GM23338 (cell line): ENCODE data around the gene CRYZ. TPM values are rescaled to one million over a fixed set of nuclear protein-coding genes. Genes with fewer than 3 reads are reported as not detected.

ENCODE experiments used
- ATAC-seq: fragments of 200-7000 bp; cut with Tn5 transposase; 3 replicates; pipeline ENCODE4 v1.9.1; 2020
- DNase-seq: peaks from one replicate; pipeline ENCODE4 v3.0.0-alpha.2; 2015; ENCODE audit warnings: low spot score
- H2AFZ ChIP-seq: fragments of 200-600 bp; sonication (generic); 2 replicates; pipeline ENCODE4 v1.8.0; 2016; ENCODE audit warnings: antibody characterized with exemption, mild to moderate bottlenecking, moderate library complexity
- H3F3A ChIP-seq: fragments of 200-600 bp; sonication (generic); replicated peaks from 2 replicates; pipeline ENCODE4 v1.8.0; 2017; ENCODE audit warnings: antibody characterized with exemption, mixed run types, low read depth
- H3K27ac ChIP-seq: fragments of 200-600 bp; sonication (generic); 2 replicates; pipeline ENCODE4 v1.6.1; 2016; ENCODE audit warnings: low read depth
- H3K27me3 ChIP-seq: fragments of 200-600 bp; sonication (generic); 2 replicates; pipeline ENCODE4 v1.8.0; 2016; ENCODE audit warnings: mild to moderate bottlenecking, mixed run types, moderate library complexity; ENCODE audit not compliant: insufficient read depth
- H3K36me3 ChIP-seq: fragments of 200-600 bp; sonication (generic); 2 replicates; pipeline ENCODE4 v1.8.0; 2016; ENCODE audit warnings: mild to moderate bottlenecking; ENCODE audit not compliant: insufficient read depth
- H3K4me1 ChIP-seq: fragments of 200-600 bp; sonication (generic); 2 replicates; pipeline ENCODE4 v1.8.0; 2016; ENCODE audit warnings: mild to moderate bottlenecking, moderate library complexity; ENCODE audit not compliant: insufficient read depth
- H3K4me2 ChIP-seq: fragments of 200-600 bp; sonication (generic); 2 replicates; pipeline ENCODE4 v1.7.1; 2017; ENCODE audit warnings: mixed run types
- H3K4me3 ChIP-seq: fragments of 200-600 bp; sonication (generic); 2 replicates; pipeline ENCODE4 v1.6.1; 2016; ENCODE audit warnings: mixed run types
- H3K79me2 ChIP-seq: fragments of 200-600 bp; sonication (generic); replicated peaks from 2 replicates; pipeline ENCODE4 v1.8.0; 2017; ENCODE audit warnings: mild to moderate bottlenecking; ENCODE audit not compliant: insufficient read depth
- H3K9me2 ChIP-seq: fragments of 200-600 bp; sonication (generic); 2 replicates; pipeline ENCODE4 v1.8.0; 2017; ENCODE audit not compliant: insufficient read depth
- H4K20me1 ChIP-seq: fragments of 200-600 bp; sonication (generic); replicated peaks from 2 replicates; pipeline ENCODE4 v1.8.0; 2017; ENCODE audit warnings: mild to moderate bottlenecking; ENCODE audit not compliant: insufficient read depth
- H3K27ac Mint-ChIP-seq: 2 replicates; pipeline ENCODE4 v1.8.0; 2020; ENCODE audit warnings: inconsistent platforms, mild to moderate bottlenecking, moderate library complexity, mixed read lengths
- H3K27me3 Mint-ChIP-seq: 3 replicates; pipeline ENCODE4 v1.8.0; 2022; ENCODE audit warnings: low read depth, mild to moderate bottlenecking, moderate library complexity, mixed read lengths, inconsistent platforms; ENCODE audit not compliant: insufficient read depth, poor library complexity
- H3K36me3 Mint-ChIP-seq: 3 replicates; pipeline ENCODE4 v1.8.0; 2021; ENCODE audit warnings: low read depth, mild to moderate bottlenecking, inconsistent platforms, moderate library complexity, mixed read lengths
- H3K4me1 Mint-ChIP-seq: 3 replicates; pipeline ENCODE4 v1.8.0; 2020; ENCODE audit warnings: mild to moderate bottlenecking, inconsistent platforms, mixed read lengths
- H3K4me3 Mint-ChIP-seq: 3 replicates; pipeline ENCODE4 v1.8.0; 2021; ENCODE audit warnings: moderate library complexity, mild to moderate bottlenecking, inconsistent platforms, mixed read lengths
- H3K9me3 Mint-ChIP-seq: 3 replicates; pipeline ENCODE4 v1.8.0; 2020; ENCODE audit warnings: moderate library complexity, mild to moderate bottlenecking, inconsistent platforms, mixed read lengths
- CREB1 ChIP-seq: fragments of 250-450 bp; sonication (Bioruptor Pico); IDR thresholded peaks from 2 replicates; pipeline ENCODE4 v1.5.0; 2020; ENCODE audit warnings: low read depth, mild to moderate bottlenecking, moderate library complexity
- CTCF ChIP-seq, 2 experiments: fragments of 200-600 bp in 1 of 2; sonication (generic) in 1 of 2; conservative IDR thresholded peaks; 2 replicates each; pipeline versions ENCODE4 v1.5.1 to v1.6.1; 2016 to 2017; ENCODE audit warnings: antibody characterized with exemption in 2 of 2, low read depth in 2 of 2, mild to moderate bottlenecking in 2 of 2, moderate library complexity in 1 of 2
- ETS1 ChIP-seq: IDR thresholded peaks from 2 replicates; pipeline ENCODE4 v1.6.1; 2016; ENCODE audit warnings: antibody characterized with exemption
- EZH2 ChIP-seq: fragments of 200-600 bp; sonication (generic); IDR thresholded peaks from one replicate; pipeline ENCODE4 v1.8.0; 2017; ENCODE audit warnings: antibody characterized with exemption, mild to moderate bottlenecking, low read depth; ENCODE audit not compliant: unreplicated experiment
- EZH2phosphoT487 ChIP-seq: fragments of 200-600 bp; sonication (generic); IDR thresholded peaks from one replicate; pipeline ENCODE4 v1.8.1; 2018; ENCODE audit warnings: antibody characterized with exemption; ENCODE audit not compliant: unreplicated experiment
- NANOG ChIP-seq: IDR thresholded peaks from 2 replicates; pipeline ENCODE4 v1.6.1; 2016; ENCODE audit warnings: antibody characterized with exemption, borderline replicate concordance
- POLR2AphosphoS5 ChIP-seq: IDR thresholded peaks from 2 replicates; pipeline ENCODE4 v1.6.1; 2016; ENCODE audit warnings: antibody characterized with exemption, low read depth
- REST ChIP-seq: IDR thresholded peaks from one replicate; pipeline ENCODE4 v1.6.1; 2018; ENCODE audit warnings: antibody characterized with exemption; ENCODE audit not compliant: unreplicated experiment
- ZNF114 ChIP-seq: fragments of 250-450 bp; sonication (Bioruptor Pico); IDR thresholded peaks from 2 replicates; pipeline ENCODE4 v1.5.0; 2020; ENCODE audit warnings: mild to moderate bottlenecking, moderate library complexity
- ZNF331 ChIP-seq: fragments of 250-450 bp; sonication (Bioruptor Pico); IDR thresholded peaks from 2 replicates; pipeline ENCODE4 v1.5.0; 2020; ENCODE audit warnings: low read depth, mild to moderate bottlenecking, moderate library complexity
- ZNF462 ChIP-seq: fragments of 250-450 bp; sonication (Bioruptor Pico); IDR thresholded peaks from 2 replicates; pipeline ENCODE4 v1.5.0; 2020; ENCODE audit warnings: mild to moderate bottlenecking, moderate library complexity
- polyA plus RNA-seq: library from polyadenylated mRNA; unstranded; fragments of >200 nt; fragmentation: Nextera tagmentation; extraction: Ambion mirVana; gene quantifications from 2 replicates; pipeline ENCODE4 v1.2.1, GENCODE V29; 2016
- total RNA-seq: library from RNA; depleted of rRNA; stranded (reverse); fragments of >200 nt; shearing (Covaris generic); gene quantifications from 2 replicates; pipeline ENCODE4 v1.2.3, GENCODE V29; 2014

The CRYZ gene
- total and polyA plus RNA-seq, 2 experiments from 2014 or later = 45.7 to 57.8 TPM

- H3K9me2 ChIP-seq = no peaks in the 10 kb centered on the region
- H3K4me1 ChIP-seq = no peaks in the 10 kb centered on the region
- ATAC-seq (no peak), DNase-seq (no peak)
- H3K27me3 ChIP-seq = no peaks in the 10 kb centered on the region
- TF ChIP-seq REST (no peak), CTCF (conservative IDR thresholded peaks at IDR 0.05; ENCODE audit: low read depth in 2 of 2) (no peak), POLR2AphosphoS5 (no peak), ZNF462 (CRISPR knock-in tag) (no peak), ZNF331 (CRISPR knock-in tag) (no peak), ETS1 (no peak), EZH2 (no peak), NANOG (no peak), EZH2phosphoT487 (no peak), CREB1 (CRISPR knock-in tag) (no peak), ZNF114 (CRISPR knock-in tag) (no peak)
- H3K4me2 ChIP-seq = no peak overlapping the region
- H3K36me3 ChIP-seq = no peaks in the 10 kb centered on the region
- no peaks in the 10 kb centered on the region for H3K79me2 ChIP-seq
- no peaks in the 10 kb centered on the region for H3K27me3 Mint-ChIP-seq
- no peak overlapping the region for H3K27ac Mint-ChIP-seq
- no peak overlapping the region for H3K4me3 ChIP-seq
- H2AFZ ChIP-seq = peak overlapping the region; percentile 67; the same call in 1 of the 2 replicates
- no peaks in the 10 kb centered on the region for H3K4me1 Mint-ChIP-seq
- H3K4me3 Mint-ChIP-seq = no peak overlapping the region
- no peak overlapping the region for H3K27ac ChIP-seq
- H3K9me3 Mint-ChIP-seq = no peaks in the 10 kb centered on the region
- no peaks in the 10 kb centered on the region for H3K36me3 Mint-ChIP-seq
- no peaks in the 10 kb centered on the region for H4K20me1 ChIP-seq
- no peaks in the 10 kb centered on the region for H3F3A ChIP-seq
Observed at GRCh38 chr1:74772945-74773344, 40.1 kb upstream of the CRYZ start.
